ENCODE measurements around the gene MAPK7.

The MAPK7 gene

GRCh38 chr17:19365499-19365817 lies 12.8 kb upstream of the MAPK7 start:
- Mint-ChIP-seq H3K27ac (no peak overlapping the region), H3K36me3 (no peaks in the 10 kb centered on the region), H3K9me3 (no peaks in the 10 kb centered on the region), H3K4me1 (peaks cover 43% of the 10 kb centered on the region), H3K27me3 (no peaks in the 10 kb centered on the region), H3K4me3 (no peak overlapping the region)
- no peak for ATAC-seq

GRCh38 chr17:19365833-19366636 lies 12.3 kb upstream of the MAPK7 start:
- Mint-ChIP-seq H3K27me3 (no peaks in the 10 kb centered on the region), H3K9me3 (no peaks in the 10 kb centered on the region), H3K4me3 (no peak overlapping the region), H3K36me3 (no peaks in the 10 kb centered on the region), H3K27ac (no peak overlapping the region), H3K4me1 (peaks cover 49% of the 10 kb centered on the region)
- ATAC-seq: no peak

- H3K4me1 Mint-ChIP-seq: peaks cover 49% of the 10 kb centered on the region
- H3K27me3 Mint-ChIP-seq: no peaks in the 10 kb centered on the region
- H3K27ac Mint-ChIP-seq: no peak overlapping the region
- H3K4me3 Mint-ChIP-seq: no peak overlapping the region
- H3K36me3 Mint-ChIP-seq: no peaks in the 10 kb centered on the region
- ATAC-seq: no peak
- no peaks in the 10 kb centered on the region for H3K9me3 Mint-ChIP-seq
Measured at GRCh38 chr17:19366637-19366972, 11.7 kb upstream of the MAPK7 start.

GRCh38 chr17:19368229-19368628 lies 10.1 kb upstream of the MAPK7 start:
- no peaks in the 10 kb centered on the region for H3K27me3 Mint-ChIP-seq
- peaks cover 56% of the 10 kb centered on the region for H3K4me1 Mint-ChIP-seq
- H3K27ac Mint-ChIP-seq: peak overlapping the region; percentile 35
- H3K9me3 Mint-ChIP-seq: no peaks in the 10 kb centered on the region
- ATAC-seq: no peak
- no peaks in the 10 kb centered on the region for H3K36me3 Mint-ChIP-seq
- H3K4me3 Mint-ChIP-seq: no peak overlapping the region

GRCh38 chr17:19369107-19369778 lies 9.1 kb upstream of the MAPK7 start:
- Mint-ChIP-seq H3K4me1 (peaks cover 59% of the 10 kb centered on the region), H3K9me3 (no peaks in the 10 kb centered on the region), H3K27me3 (no peaks in the 10 kb centered on the region), H3K36me3 (no peaks in the 10 kb centered on the region), H3K27ac (peak overlapping the region; percentile 80), H3K4me3 (no peak overlapping the region)
- no peak for ATAC-seq

- ATAC-seq: peak; percentile 41
- Mint-ChIP-seq H3K36me3 (no peaks in the 10 kb centered on the region), H3K9me3 (no peaks in the 10 kb centered on the region), H3K4me1 (peaks cover 59% of the 10 kb centered on the region), H3K27ac (peak overlapping the region; percentile 80), H3K27me3 (no peaks in the 10 kb centered on the region), H3K4me3 (peak overlapping the region; percentile 53)
Measured at GRCh38 chr17:19369846-19370492, 8.3 kb upstream of the MAPK7 start.

GRCh38 chr17:19370493-19370960 lies 7.8 kb upstream of the MAPK7 start:
- Mint-ChIP-seq H3K27ac (peak overlapping the region; percentile 80), H3K9me3 (no peaks in the 10 kb centered on the region), H3K36me3 (no peaks in the 10 kb centered on the region), H3K4me1 (peaks cover 60% of the 10 kb centered on the region), H3K4me3 (peak overlapping the region; percentile 53), H3K27me3 (no peaks in the 10 kb centered on the region)
- ATAC-seq: peak; percentile 88

- ATAC-seq: peak; percentile 48
Measured at GRCh38 chr17:19371259-19372010, 6.9 kb upstream of the MAPK7 start.

GRCh38 chr17:19372011-19372370 lies 6.3 kb upstream of the MAPK7 start:
- Mint-ChIP-seq H3K27me3 (no peaks in the 10 kb centered on the region), H3K36me3 (no peaks in the 10 kb centered on the region), H3K4me3 (no peak overlapping the region), H3K9me3 (no peaks in the 10 kb centered on the region), H3K4me1 (peaks cover 71% of the 10 kb centered on the region), H3K27ac (peak overlapping the region; percentile 32)
- no peak for ATAC-seq

More at GRCh38 chr17:19371259-19372010, 6.9 kb upstream of the MAPK7 start:
- Mint-ChIP-seq H3K4me3 (no peak overlapping the region), H3K4me1 (peaks cover 66% of the 10 kb centered on the region), H3K27me3 (no peaks in the 10 kb centered on the region), H3K36me3 (no peaks in the 10 kb centered on the region), H3K9me3 (no peaks in the 10 kb centered on the region), H3K27ac (peak overlapping the region; percentile 80)

GRCh38 chr17:19372439-19372838 lies 5.9 kb upstream of the MAPK7 start:
- no peak overlapping the region for H3K27ac Mint-ChIP-seq
- peaks cover 74% of the 10 kb centered on the region for H3K4me1 Mint-ChIP-seq
- H3K4me3 Mint-ChIP-seq: no peak overlapping the region

GRCh38 chr17:19372866-19373504 lies 5.3 kb upstream of the MAPK7 start:
- Mint-ChIP-seq H3K27me3 (no peaks in the 10 kb centered on the region), H3K9me3 (no peaks in the 10 kb centered on the region), H3K36me3 (no peaks in the 10 kb centered on the region), H3K27ac (no peak overlapping the region), H3K4me3 (no peak overlapping the region), H3K4me1 (peaks cover 69% of the 10 kb centered on the region)
- ATAC-seq: no peak

More at GRCh38 chr17:19372439-19372838, 5.9 kb upstream of the MAPK7 start:
- Mint-ChIP-seq H3K9me3 (no peaks in the 10 kb centered on the region), H3K36me3 (no peaks in the 10 kb centered on the region), H3K27me3 (no peaks in the 10 kb centered on the region)
- ATAC-seq: no peak

- no peaks in the 10 kb centered on the region for H3K36me3 Mint-ChIP-seq
- no peak overlapping the region for H3K27ac Mint-ChIP-seq
- no peak for ATAC-seq
- H3K27me3 Mint-ChIP-seq: no peaks in the 10 kb centered on the region
- H3K4me1 Mint-ChIP-seq: peaks cover 62% of the 10 kb centered on the region
- H3K9me3 Mint-ChIP-seq: no peaks in the 10 kb centered on the region
- no peak overlapping the region for H3K4me3 Mint-ChIP-seq
Measured at GRCh38 chr17:19374136-19374535, 4.2 kb upstream of the MAPK7 start.

GRCh38 chr17:19375732-19376131 lies 2.6 kb upstream of the MAPK7 start:
- no peak for ATAC-seq
- Mint-ChIP-seq H3K27me3 (no peaks in the 10 kb centered on the region), H3K36me3 (peaks cover 5% of the 10 kb centered on the region), H3K9me3 (no peaks in the 10 kb centered on the region), H3K4me3 (peak overlapping the region; percentile 11), H3K4me1 (peaks cover 56% of the 10 kb centered on the region), H3K27ac (no peak overlapping the region)

- peaks cover 16% of the 10 kb centered on the region for H3K36me3 Mint-ChIP-seq
- peaks cover 45% of the 10 kb centered on the region for H3K4me1 Mint-ChIP-seq
- no peaks in the 10 kb centered on the region for H3K9me3 Mint-ChIP-seq
- ATAC-seq: no peak
- no peaks in the 10 kb centered on the region for H3K27me3 Mint-ChIP-seq
- H3K4me3 Mint-ChIP-seq: peak overlapping the region; percentile 99
- H3K27ac Mint-ChIP-seq: peak overlapping the region; percentile 97
Measured at GRCh38 chr17:19376811-19377210, 1.5 kb upstream of the MAPK7 start.

Measured in stimulated activated memory B cell treated with anti-CD40 and anti-IgM and Interleukin-4, amounts not matched to agents 10 μg/mL and 1 μg/mL and 100 μg/mL, for 72 hours (primary cell).